Activated naive CD4-positive, alpha-beta T cell treated with anti-CD3 and anti-CD28 coated beads, Interleukin-2, amount 10 ng/mL, durations not matched to agents 7 days and 5 days (primary cell): ENCODE results near the gene CFAP100.

Experiments used
- CTCF ChIA-PET: fragments of 350-600 bp; sonication (Branson Sonifier 250); formaldehyde crosslinking; loops from one replicate; lab custom pipeline; 2021; ENCODE audit warnings: antibody characterized with exemption; lab: Charles Lee
- DNase-seq: peaks from one replicate; pipeline ENCODE4 v3.0.0-alpha.2; 2020
- H3K27ac Mint-ChIP-seq: one replicate; pipeline ENCODE4 v1.8.0; 2021; ENCODE audit warnings: mild to moderate bottlenecking, moderate library complexity, mixed read lengths
- H3K27me3 Mint-ChIP-seq: one replicate; pipeline ENCODE4 v1.8.0; 2021; ENCODE audit warnings: mild to moderate bottlenecking, mixed read lengths
- H3K36me3 Mint-ChIP-seq: one replicate; pipeline ENCODE4 v1.8.0; 2021; ENCODE audit warnings: mixed read lengths
- H3K4me1 Mint-ChIP-seq: one replicate; pipeline ENCODE4 v1.8.0; 2021; ENCODE audit warnings: mixed read lengths
- H3K4me3 Mint-ChIP-seq: one replicate; pipeline ENCODE4 v1.8.0; 2021; ENCODE audit warnings: mild to moderate bottlenecking, moderate library complexity, mixed read lengths
- H3K9me3 Mint-ChIP-seq: one replicate; pipeline ENCODE4 v1.8.0; 2021; ENCODE audit warnings: mixed read lengths

CFAP100 gene

DNA sequence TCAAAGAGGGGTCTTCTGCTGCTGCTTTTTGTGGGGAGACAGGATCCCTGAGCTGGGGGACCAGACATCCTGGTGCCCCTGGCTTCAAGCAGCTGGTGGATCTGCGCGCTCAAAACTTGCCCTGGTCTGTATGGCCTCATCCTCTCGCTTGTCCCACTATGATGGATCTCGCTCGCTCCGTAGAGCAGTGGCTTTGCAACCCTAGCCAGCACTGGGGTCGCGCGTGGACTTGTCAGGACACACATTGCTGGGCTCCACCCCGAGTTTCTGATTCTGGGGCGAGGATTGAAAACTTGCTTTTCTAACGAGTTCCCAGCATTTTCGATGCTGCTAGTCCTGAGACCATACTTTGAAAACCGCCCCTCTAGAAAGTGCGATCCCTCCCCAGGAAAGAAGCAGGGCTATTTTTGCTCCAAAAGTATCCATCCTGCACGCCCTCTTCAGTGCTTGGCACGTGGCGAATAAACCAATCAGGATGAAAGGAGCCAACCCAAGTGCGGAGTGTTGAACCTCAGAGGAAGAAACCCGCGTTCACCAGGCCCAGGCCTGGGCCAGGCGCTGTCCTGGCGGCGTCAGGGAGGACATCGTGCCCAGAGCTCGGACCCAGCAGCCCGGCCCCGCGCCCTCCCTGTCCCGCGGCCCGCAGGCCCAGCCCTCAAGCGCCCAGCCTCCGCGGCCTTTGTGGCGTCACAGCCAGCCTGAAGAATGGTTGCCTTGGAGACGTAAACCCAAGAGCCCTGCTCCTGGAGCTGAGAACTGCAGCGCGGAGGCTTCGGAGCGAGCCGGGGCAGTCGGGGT, at the start of gene CFAP100:
Gene CFAP100 (plus strand): TSS at position 731 of the 798 bp plus-strand sequence. CDS start 1,092 bp downstream, outside the sequence.
- Mint-ChIP-seq H3K27ac (no peak within 1 kb of the TSS), H3K36me3 (no peaks in the 10 kb centered on the region), H3K4me1 (peaks cover 7% of the 10 kb centered on the region), H3K9me3 (no peaks in the 10 kb centered on the region), H3K4me3 (no peak within 1 kb of the TSS), H3K27me3 (peaks cover 81% of the 10 kb centered on the region)
- no peak for DNase-seq
- CTCF ChIA-PET, result interaction anchor here (1.0 kb wide), 1 partner anchor 196 kb away, joined by 3 read pairs; no protein-coding TSS in a partner anchor

DNA sequence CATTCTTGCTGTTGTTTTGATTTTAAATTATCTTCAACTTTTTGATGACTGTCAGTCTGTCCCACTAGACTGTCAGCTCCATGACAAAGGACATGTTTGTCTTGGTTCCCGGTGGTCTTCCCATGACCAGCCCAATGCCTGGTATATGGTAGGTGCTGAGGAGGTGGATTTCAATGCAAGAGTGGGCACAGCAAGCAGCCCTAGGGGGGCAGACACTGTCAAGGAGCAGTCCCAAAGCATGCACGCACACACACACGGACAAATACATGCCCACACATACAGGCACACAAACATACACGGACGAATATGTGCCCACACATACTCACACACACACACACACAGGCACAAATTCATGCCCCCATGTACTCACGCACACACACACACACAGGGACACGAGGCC, 49.5 kb upstream of the CFAP100 start:
- Mint-ChIP-seq H3K27ac (no peak overlapping the region), H3K36me3 (no peaks in the 10 kb centered on the region), H3K9me3 (no peaks in the 10 kb centered on the region), H3K4me1 (no peaks in the 10 kb centered on the region), H3K27me3 (no peaks in the 10 kb centered on the region), H3K4me3 (no peak overlapping the region)
- CTCF ChIA-PET, result no interaction called here
- DNase-seq, result no peak

DNA sequence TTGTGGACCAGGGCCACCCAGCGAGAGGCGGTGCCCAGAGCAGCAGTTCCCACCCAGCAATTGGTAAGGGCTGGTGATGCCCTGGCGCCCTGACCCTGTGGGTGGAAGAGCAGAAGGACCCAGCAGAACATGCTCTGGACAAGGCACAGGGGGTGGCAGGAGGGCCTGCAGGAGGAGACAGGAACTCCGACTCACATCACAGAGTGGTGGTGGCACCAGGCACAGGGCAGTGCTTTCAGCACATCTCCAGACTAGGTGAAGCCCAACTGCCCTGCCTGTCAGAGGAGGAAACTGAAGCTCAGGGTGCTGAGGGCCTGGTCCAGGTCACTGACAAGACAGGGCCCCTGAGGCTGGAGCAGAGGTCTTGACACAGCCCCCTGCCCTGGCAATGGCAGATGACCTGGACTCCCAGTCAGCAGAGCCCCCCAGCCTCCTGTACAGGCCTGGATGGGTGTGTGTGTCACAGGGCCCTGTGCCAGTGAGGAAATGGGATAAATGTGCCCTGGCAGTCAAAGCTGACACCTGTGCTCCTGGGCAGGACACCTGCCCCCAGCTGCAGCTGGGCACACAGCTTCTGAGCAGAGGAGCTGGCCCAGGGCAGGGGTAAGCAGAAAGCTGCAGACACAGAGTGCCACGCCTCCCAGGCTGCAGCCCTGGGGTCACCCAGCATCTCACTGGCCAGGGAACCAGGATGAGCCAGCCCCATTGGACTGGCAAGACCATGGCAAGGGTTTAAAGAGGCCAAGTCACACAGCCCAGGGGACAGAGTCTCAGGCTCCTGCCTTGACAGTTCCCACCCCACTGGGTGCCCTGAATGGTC, 48.9 kb upstream of the CFAP100 start:
- Mint-ChIP-seq H3K9me3 (no peaks in the 10 kb centered on the region), H3K36me3 (no peaks in the 10 kb centered on the region), H3K4me1 (no peaks in the 10 kb centered on the region), H3K4me3 (no peak overlapping the region), H3K27me3 (no peaks in the 10 kb centered on the region), H3K27ac (no peak overlapping the region)
- DNase-seq, result no peak
- CTCF ChIA-PET, result no interaction called here

DNA sequence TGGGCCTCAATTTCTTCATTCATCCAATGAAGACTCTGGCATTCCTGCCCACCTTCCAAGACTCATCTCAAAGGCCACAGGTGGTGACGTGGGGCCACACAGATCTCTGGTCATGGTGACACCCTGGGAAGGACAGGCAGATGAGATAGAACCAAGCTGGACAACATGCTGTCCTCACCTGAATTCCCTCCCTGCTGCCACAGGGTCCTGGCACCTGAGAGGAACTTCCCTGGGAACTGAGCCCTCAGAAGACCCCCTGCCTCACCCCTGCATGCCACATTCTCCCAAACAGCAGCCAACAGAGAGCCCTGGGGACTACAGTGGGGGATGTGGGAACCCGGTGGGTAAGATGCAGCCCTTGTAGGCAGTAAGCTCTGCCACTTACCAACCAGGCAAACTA, 48.2 kb upstream of the CFAP100 start:
- no peaks in the 10 kb centered on the region for H3K36me3 Mint-ChIP-seq
- H3K4me1 Mint-ChIP-seq, result no peaks in the 10 kb centered on the region
- DNase-seq, result no peak
- no peak overlapping the region for H3K27ac Mint-ChIP-seq
- H3K9me3 Mint-ChIP-seq, result no peaks in the 10 kb centered on the region
- H3K4me3 Mint-ChIP-seq, result no peak overlapping the region
- no peaks in the 10 kb centered on the region for H3K27me3 Mint-ChIP-seq
- CTCF ChIA-PET, result no interaction called here

DNA sequence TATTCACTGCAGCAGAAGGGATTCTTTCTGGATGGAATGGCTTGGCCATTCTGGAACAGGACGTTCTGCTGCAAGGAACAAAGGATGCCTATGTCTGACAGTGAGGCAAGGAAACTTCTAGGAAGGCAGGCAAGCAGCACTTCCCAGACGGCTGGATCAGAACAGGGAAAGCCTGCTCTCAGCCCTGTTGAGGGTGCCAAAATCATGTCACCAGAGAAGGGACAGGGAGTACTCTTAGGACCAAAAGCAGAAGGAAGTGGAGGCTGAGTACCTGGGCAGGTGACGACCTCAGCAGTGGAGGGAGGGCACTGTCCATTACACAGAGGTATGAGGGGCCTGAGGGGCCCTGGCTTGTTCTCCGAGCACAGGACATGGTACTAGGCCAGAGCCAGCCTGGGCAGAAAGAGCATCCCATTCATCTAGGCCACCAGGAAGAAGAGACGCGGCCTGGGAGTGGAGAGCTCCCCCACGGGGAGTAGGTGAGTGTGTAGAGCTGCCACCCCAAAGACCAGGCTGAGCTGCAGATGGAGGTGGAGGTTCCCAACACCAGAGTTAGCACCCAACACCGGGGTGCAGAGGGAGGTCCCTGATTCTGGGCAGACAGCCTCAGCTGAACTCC, 47.1 kb upstream of the CFAP100 start:
- H3K27ac Mint-ChIP-seq, result no peak overlapping the region
- no peaks in the 10 kb centered on the region for H3K36me3 Mint-ChIP-seq
- H3K4me3 Mint-ChIP-seq, result no peak overlapping the region
- no peaks in the 10 kb centered on the region for H3K9me3 Mint-ChIP-seq
- DNase-seq, result no peak
- CTCF ChIA-PET, result no interaction called here
- no peaks in the 10 kb centered on the region for H3K4me1 Mint-ChIP-seq
- H3K27me3 Mint-ChIP-seq, result no peaks in the 10 kb centered on the region

DNA sequence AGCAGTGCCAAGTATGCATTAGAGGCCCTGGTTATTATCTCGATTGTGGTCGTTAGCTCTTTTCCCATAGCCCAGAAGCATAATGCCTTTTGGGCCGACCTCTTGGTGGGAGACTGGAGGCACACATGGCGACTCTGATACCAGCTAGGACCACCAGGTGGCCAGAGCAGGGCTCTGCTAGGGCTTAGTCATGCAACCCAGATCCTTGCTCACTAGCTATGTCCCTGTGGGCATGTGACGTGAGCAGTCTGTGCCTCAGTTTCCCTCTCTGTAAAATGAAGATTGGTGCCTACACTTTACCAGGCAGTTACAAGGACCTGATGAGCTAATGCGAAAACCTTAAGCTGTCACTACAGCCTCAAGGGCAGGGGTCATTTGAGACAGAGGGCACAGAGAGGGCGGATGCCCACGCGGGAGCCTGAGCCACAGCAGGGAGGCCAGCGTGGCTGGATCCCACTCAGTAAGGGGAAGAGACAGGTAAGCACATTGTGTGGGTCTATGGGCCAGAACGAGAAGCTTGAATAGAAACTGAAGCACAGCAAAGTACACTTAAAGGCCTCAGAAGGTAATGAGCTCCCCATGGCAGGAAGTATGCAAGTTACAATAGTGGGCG, 46.3 kb upstream of the CFAP100 start:
- Mint-ChIP-seq H3K27ac (no peak overlapping the region), H3K36me3 (no peaks in the 10 kb centered on the region), H3K9me3 (no peaks in the 10 kb centered on the region), H3K4me1 (no peaks in the 10 kb centered on the region), H3K27me3 (peaks cover under 1% of the 10 kb centered on the region), H3K4me3 (no peak overlapping the region)
- no peak for DNase-seq
- CTCF ChIA-PET, result no interaction called here

DNA sequence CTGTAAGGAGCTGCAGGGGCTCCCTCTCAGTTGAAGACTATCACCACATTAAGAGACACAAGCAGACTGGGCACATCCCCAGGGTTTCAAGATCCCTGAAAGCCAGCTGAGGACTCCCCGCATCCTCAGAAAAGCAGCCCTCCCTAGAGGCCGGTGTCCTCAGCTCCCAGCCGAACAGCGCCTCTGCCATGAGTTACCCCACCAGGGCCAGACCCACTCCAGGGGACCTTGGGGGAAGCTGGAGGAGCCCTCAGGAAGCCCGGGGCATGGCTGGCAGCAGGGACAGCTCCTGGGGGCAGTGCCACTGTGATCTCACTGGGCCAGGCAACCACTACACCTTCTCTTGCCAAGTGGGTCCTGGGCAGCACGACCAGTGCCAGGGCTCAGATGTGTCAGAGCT, 45.6 kb upstream of the CFAP100 start:
- CTCF ChIA-PET, result no interaction called here

DNA sequence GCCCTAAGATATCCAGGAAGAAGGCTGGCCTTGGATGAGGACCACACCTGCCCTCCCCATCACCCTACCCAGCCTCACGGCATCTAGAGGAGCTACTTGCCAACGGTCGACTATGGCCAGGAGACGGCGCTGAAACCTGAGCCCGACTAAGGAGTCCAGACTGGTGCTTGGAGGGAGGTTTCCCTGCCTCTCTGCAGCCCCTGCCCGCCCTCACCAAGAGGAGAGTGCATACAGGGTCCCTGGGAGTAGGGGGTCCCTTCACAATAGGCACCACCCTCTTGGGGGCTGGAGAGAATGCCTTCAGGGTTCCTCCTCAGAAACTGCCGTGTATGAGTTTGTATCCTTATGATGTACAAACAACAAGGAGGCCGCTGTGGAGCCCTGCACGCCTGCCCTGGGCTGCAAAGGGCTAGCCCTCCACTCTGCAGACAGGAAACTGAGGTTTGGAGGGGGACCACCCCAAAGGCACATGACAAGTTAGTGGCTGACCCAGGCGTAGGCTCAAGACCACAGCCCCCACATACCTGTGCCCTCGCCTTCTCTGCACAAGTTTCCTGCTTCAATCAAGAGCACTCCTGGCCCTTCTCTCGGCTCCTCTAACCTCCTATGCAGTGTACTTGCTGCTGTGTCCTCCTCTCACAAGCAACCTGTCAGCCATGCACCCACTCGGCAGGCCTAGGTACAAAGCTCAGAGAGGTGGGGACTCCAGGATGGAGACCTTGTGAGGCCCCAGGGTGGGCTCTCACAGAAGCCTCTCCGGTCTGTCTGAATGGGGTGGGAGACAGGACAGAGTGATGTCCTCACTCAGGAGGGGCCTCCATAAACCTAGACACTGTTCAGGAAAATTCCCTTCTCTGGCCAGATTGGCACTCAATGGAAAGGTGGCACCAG, 44.9 kb upstream of the CFAP100 start:
- Mint-ChIP-seq H3K4me3 (no peak overlapping the region), H3K27ac (no peak overlapping the region), H3K9me3 (no peaks in the 10 kb centered on the region), H3K4me1 (no peaks in the 10 kb centered on the region), H3K36me3 (no peaks in the 10 kb centered on the region), H3K27me3 (peaks cover 15% of the 10 kb centered on the region)
- CTCF ChIA-PET, result no interaction called here
- DNase-seq, result no peak

More for the DNA sequence above, 45.6 kb upstream of the CFAP100 start:
- no peaks in the 10 kb centered on the region for H3K36me3 Mint-ChIP-seq
- no peak overlapping the region for H3K4me3 Mint-ChIP-seq
- H3K27me3 Mint-ChIP-seq, result peaks cover 7% of the 10 kb centered on the region
- no peaks in the 10 kb centered on the region for H3K9me3 Mint-ChIP-seq
- no peak for DNase-seq
- no peak overlapping the region for H3K27ac Mint-ChIP-seq
- no peaks in the 10 kb centered on the region for H3K4me1 Mint-ChIP-seq

DNA sequence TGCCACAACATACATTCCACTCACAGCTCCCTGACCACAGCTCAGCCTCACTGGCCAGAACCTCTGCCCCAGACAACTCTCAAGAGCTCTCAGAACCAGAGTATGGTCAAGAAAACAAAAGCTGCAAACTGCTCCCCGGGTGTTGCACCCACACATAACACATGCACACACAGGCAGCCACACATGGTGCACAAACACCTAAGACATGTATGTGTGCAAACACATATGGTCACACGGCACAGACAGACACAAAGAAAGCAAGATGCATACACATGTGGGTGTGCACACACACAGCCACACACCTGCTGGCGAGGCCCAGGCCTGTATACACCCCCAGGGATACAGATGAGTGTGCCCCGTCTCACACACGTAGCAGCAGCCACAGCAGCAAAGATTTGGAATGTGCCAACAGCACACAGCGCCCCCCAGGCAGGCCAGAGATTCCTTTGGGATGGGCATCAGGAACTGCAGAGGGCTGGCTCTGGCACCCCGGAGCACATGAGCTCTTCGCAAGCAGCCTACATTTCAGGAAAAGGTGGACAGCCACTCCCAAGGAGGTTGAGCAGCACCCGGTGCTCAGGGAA, 44.1 kb upstream of the CFAP100 start:
- Mint-ChIP-seq H3K9me3 (no peaks in the 10 kb centered on the region), H3K4me1 (peaks cover 2% of the 10 kb centered on the region), H3K27me3 (peaks cover 22% of the 10 kb centered on the region), H3K27ac (no peak overlapping the region), H3K4me3 (no peak overlapping the region), H3K36me3 (no peaks in the 10 kb centered on the region)
- DNase-seq, result no peak
- CTCF ChIA-PET, result no interaction called here

DNA sequence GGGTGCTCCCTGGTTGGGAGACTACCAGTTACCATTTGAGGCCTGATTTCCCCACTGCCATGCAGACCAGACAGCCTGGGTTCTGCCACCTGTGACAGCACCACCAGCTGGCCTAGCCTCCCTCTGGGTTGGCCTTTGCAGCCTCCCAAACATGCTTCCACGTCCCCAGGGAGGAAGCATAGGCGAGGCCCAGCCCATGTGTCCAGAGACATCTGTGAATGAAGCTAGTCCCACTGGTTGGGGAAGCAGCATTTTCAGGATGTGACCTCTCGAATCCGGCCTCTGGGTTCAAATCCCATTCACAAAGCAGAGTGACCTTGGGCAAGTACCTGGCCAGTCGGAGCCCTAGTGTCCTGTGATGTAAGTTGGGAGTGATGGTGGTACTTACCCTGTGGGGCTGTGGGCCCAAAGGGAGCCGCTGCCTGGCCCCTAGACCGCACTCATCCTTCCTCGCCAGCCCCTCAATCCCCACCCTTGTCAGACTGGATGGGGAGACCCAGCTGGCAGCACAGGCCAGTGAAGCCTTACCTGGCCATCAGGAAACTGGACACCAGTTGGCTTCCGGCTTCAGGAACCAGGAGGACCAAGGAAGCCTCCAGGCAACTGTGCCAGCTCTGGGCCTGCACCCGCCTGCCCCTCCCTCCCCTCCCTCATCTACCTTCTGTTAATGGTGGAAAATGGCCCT, 43.5 kb upstream of the CFAP100 start:
- DNase-seq, result no peak
- CTCF ChIA-PET, result no interaction called here
- Mint-ChIP-seq H3K9me3 (no peaks in the 10 kb centered on the region), H3K4me3 (no peak overlapping the region), H3K4me1 (peaks cover 6% of the 10 kb centered on the region), H3K27me3 (peaks cover 29% of the 10 kb centered on the region), H3K36me3 (peaks cover under 1% of the 10 kb centered on the region), H3K27ac (no peak overlapping the region)

DNA sequence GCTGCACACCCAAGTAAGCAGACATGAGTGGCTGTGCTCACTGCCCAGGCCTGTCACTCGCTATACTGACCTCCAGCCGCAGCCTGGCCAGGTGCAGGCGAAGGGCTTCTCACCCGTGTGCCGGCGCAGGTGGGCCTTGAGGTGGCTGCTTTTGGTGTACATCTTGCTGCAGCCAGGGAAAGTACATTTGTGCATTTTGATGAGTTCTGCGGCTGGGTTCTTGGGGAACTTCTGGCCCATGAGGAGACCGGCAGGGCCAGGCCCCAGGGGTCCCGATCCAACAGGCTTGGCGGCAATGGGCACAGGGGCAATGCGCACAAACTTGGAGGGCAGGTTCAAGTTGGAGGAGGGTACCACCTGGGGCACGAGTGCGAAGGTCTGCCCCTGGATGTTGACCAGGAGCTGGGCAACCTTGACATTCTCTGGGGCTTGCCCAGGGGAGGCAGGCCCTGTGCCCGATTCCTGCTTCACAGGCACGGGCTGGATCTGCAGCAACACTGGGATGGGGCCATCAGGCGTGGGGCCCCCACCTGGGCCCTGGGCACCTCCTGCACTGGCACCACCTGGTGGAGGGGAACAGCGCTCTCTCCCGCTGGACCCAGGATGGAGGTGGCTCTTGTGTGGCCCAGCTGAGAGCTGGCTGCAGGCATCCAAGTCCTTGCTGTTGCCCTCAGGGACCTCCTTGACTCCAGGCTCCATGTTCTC, 42.8 kb upstream of the CFAP100 start:
- Mint-ChIP-seq H3K4me3 (no peak overlapping the region), H3K36me3 (peaks cover 2% of the 10 kb centered on the region), H3K27ac (no peak overlapping the region), H3K27me3 (peaks cover 36% of the 10 kb centered on the region), H3K9me3 (no peaks in the 10 kb centered on the region), H3K4me1 (peaks cover 9% of the 10 kb centered on the region)
- no peak for DNase-seq
- CTCF ChIA-PET, result interaction anchor here (0.6 kb wide), 1 partner anchor 209 kb away, joined by 3 read pairs; no protein-coding TSS in a partner anchor
